GM23338 (cell line): ENCODE measurements around the gene MESP2.
"Not testable (repeated sequence)": the region's sequence is repeated elsewhere in the genome, so short reads cannot be mapped to it uniquely, and the experiment has no call there.

Experiments used
- CREB1 ChIP-seq: fragments of 250-450 bp; sonication (Bioruptor Pico); IDR thresholded peaks from 2 replicates; pipeline ENCODE4 v1.5.0; 2020; ENCODE audit warnings: low read depth, mild to moderate bottlenecking, moderate library complexity
- CTCF ChIP-seq, 2 experiments: fragments of 200-600 bp in 1 of 2; sonication (generic) in 1 of 2; conservative IDR thresholded peaks; 2 replicates each; pipeline versions ENCODE4 v1.5.1 to v1.6.1; 2016 to 2017; ENCODE audit warnings: antibody characterized with exemption in 2 of 2, low read depth in 2 of 2, mild to moderate bottlenecking in 2 of 2, moderate library complexity in 1 of 2
- EZH2 ChIP-seq: fragments of 200-600 bp; sonication (generic); IDR thresholded peaks from one replicate; pipeline ENCODE4 v1.8.0; 2017; ENCODE audit warnings: antibody characterized with exemption, mild to moderate bottlenecking, low read depth; ENCODE audit not compliant: unreplicated experiment
- EZH2phosphoT487 ChIP-seq: fragments of 200-600 bp; sonication (generic); IDR thresholded peaks from one replicate; pipeline ENCODE4 v1.8.1; 2018; ENCODE audit warnings: antibody characterized with exemption; ENCODE audit not compliant: unreplicated experiment
- POLR2AphosphoS5 ChIP-seq: IDR thresholded peaks from 2 replicates; pipeline ENCODE4 v1.6.1; 2016; ENCODE audit warnings: antibody characterized with exemption, low read depth

- not testable (repeated sequence) for TF ChIP-seq CTCF (conservative IDR thresholded peaks at IDR 0.05; ENCODE audit: low read depth in 2 of 2); POLR2AphosphoS5; EZH2phosphoT487; CREB1 (CRISPR knock-in tag); EZH2
These were observed 6.5 kb downstream of the MESP2 start for GRCh38 chr15:89782619-89782950.
